HG03064 (cell line): ENCODE data around the gene ACTRT2.

Experiments used
- ATAC-seq: cut with Tn5 transposase; IDR thresholded peaks from one replicate; pipeline ENCODE4 v1.9.1; 2021; ENCODE audit warnings: low read depth; ENCODE audit not compliant: unreplicated experiment

The ACTRT2 gene

GRCh38 chr1:3001471-3002348 is 19.6 kb upstream of the ACTRT2 start:
- ATAC-seq, result no peak

- ATAC-seq, result no peak
Observed at GRCh38 chr1:3002349-3003038, 18.8 kb upstream of the ACTRT2 start.

- ATAC-seq, result no peak
Observed at GRCh38 chr1:3003039-3003940, 18.0 kb upstream of the ACTRT2 start.

- no peak for ATAC-seq
Observed at GRCh38 chr1:3003941-3004270, 17.4 kb upstream of the ACTRT2 start.

GRCh38 chr1:3004285-3005205 is 16.7 kb upstream of the ACTRT2 start:
- ATAC-seq, result no peak

- ATAC-seq, result no peak
Observed at GRCh38 chr1:3005771-3006170, 15.5 kb upstream of the ACTRT2 start.

GRCh38 chr1:3007298-3008147 is 13.7 kb upstream of the ACTRT2 start:
- ATAC-seq, result no peak

- ATAC-seq, result no peak
Observed at GRCh38 chr1:3009021-3009420, 12.2 kb upstream of the ACTRT2 start.

- ATAC-seq, result no peak
Observed at GRCh38 chr1:3009556-3009955, 11.7 kb upstream of the ACTRT2 start.

GRCh38 chr1:3011127-3011526 is 10.1 kb upstream of the ACTRT2 start:
- no peak for ATAC-seq

- ATAC-seq, result no peak
Observed at GRCh38 chr1:3011631-3012455, 9.4 kb upstream of the ACTRT2 start.

GRCh38 chr1:3012456-3013291 is 8.6 kb upstream of the ACTRT2 start:
- ATAC-seq, result no peak

GRCh38 chr1:3013371-3014049 is 7.8 kb upstream of the ACTRT2 start:
- no peak for ATAC-seq

- ATAC-seq, result no peak
Observed at GRCh38 chr1:3014050-3014440, 7.2 kb upstream of the ACTRT2 start.

- no peak for ATAC-seq
Observed at GRCh38 chr1:3014443-3015268, 6.6 kb upstream of the ACTRT2 start.

- no peak for ATAC-seq
Observed at GRCh38 chr1:3015269-3015635, 6.0 kb upstream of the ACTRT2 start.
